Erythroblast (primary cell): ENCODE data around the gene GCC2.

Experiments
- DNase-seq, 2 experiments: peaks; one replicate each; lab custom pipeline; 2025; lab: John Stamatoyannopoulos, UW
- GATA1 ChIP-seq: IDR thresholded peaks from 2 replicates; pipeline ENCODE4 v1.6.1; 2011; ENCODE audit warnings: low read depth, mild to moderate bottlenecking, control low read depth, low read length, moderate library complexity
- POLR2A ChIP-seq: IDR thresholded peaks from 2 replicates; pipeline ENCODE4 v1.6.1; 2011; ENCODE audit warnings: mild to moderate bottlenecking, low read length

GCC2 gene

GRCh38 chr2:108448678-108449409 lies at the start of gene GCC2:
TSS of gene GCC2 (plus strand) at chr2:108449206. CDS start at chr2:108449275, 69 bp downstream.
- DNase-seq = peak; percentile 96 to 97
- no peak for TF ChIP-seq GATA1
- TF ChIP-seq POLR2A = peak; percentile 94

GRCh38 chr2:108399479-108399878 lies 49.5 kb upstream of the GCC2 start:
- no peak for DNase-seq
- TF ChIP-seq POLR2A = no peak
- TF ChIP-seq GATA1 = no peak

GRCh38 chr2:108401800-108402199 lies 47.2 kb upstream of the GCC2 start:
- no peak for TF ChIP-seq POLR2A
- no peak for TF ChIP-seq GATA1
- peak; percentile 61 to 81 for DNase-seq

GRCh38 chr2:108403494-108403893 lies 45.5 kb upstream of the GCC2 start:
- TF ChIP-seq GATA1 = no peak
- no peak for TF ChIP-seq POLR2A
- no peak for DNase-seq

GRCh38 chr2:108404784-108405397 lies 44.1 kb upstream of the GCC2 start:
- DNase-seq = no peak
- TF ChIP-seq GATA1 (no peak), POLR2A (no peak)

- DNase-seq = no peak
- TF ChIP-seq GATA1 = no peak
- TF ChIP-seq POLR2A = no peak
Measured at GRCh38 chr2:108407864-108408729, 40.9 kb upstream of the GCC2 start.

- TF ChIP-seq GATA1 (no peak), POLR2A (no peak)
- DNase-seq = no peak
Measured at GRCh38 chr2:108409768-108410167, 39.2 kb upstream of the GCC2 start.

- TF ChIP-seq POLR2A = no peak
- TF ChIP-seq GATA1 = no peak
- DNase-seq = no peak
Measured at GRCh38 chr2:108412995-108413710, 35.9 kb upstream of the GCC2 start.

- TF ChIP-seq GATA1 = no peak
- no peak for TF ChIP-seq POLR2A
- DNase-seq = no peak
Measured at GRCh38 chr2:108413711-108414095, 35.3 kb upstream of the GCC2 start.

- no peak for TF ChIP-seq GATA1
- TF ChIP-seq POLR2A = no peak
- no peak for DNase-seq
Measured at GRCh38 chr2:108414256-108414876, 34.6 kb upstream of the GCC2 start.

GRCh38 chr2:108414945-108415344 lies 34.1 kb upstream of the GCC2 start:
- TF ChIP-seq GATA1 (no peak), POLR2A (no peak)

GRCh38 chr2:108417254-108417653 lies 31.8 kb upstream of the GCC2 start:
- peak; percentile 43 to 54 for DNase-seq
- TF ChIP-seq GATA1 = no peak
- TF ChIP-seq POLR2A = no peak

More at GRCh38 chr2:108414945-108415344, 34.1 kb upstream of the GCC2 start:
- no peak for DNase-seq

- TF ChIP-seq POLR2A (no peak), GATA1 (no peak)
- no peak for DNase-seq
Measured at GRCh38 chr2:108418416-108418815, 30.6 kb upstream of the GCC2 start.
